HL-60 (cell line): ENCODE measurements around the gene PARN.

Source experiments
- DNase-seq, 2 experiments: peaks; one replicate each; pipeline ENCODE4 v3.0.0-alpha.2; 2010 to 2020; ENCODE audit warnings: low read depth in 1 of 2, low spot score in 1 of 2
- H3K27ac ChIP-seq: fragments of 250-450 bp; sonication (Bioruptor Pico); replicated peaks from 2 replicates; pipeline ENCODE4 v1.5.1; 2020; ENCODE audit warnings: mild to moderate bottlenecking, moderate library complexity
- H3K27me3 ChIP-seq: fragments of 250-450 bp; sonication (Bioruptor Pico); 2 replicates; pipeline ENCODE4 v1.5.1; 2021; ENCODE audit warnings: mild to moderate bottlenecking, moderate library complexity; ENCODE audit not compliant: insufficient read depth, poor library complexity, severe bottlenecking
- H3K4me3 ChIP-seq: replicated peaks from 2 replicates; pipeline ENCODE4 v1.5.1; 2011; ENCODE audit warnings: mild to moderate bottlenecking, control low read depth, low read length; ENCODE audit not compliant: insufficient read depth
- CTCF ChIP-seq: IDR thresholded peaks from one replicate; pipeline ENCODE4 v1.5.1; 2011; ENCODE audit warnings: low read length, control low read depth, inconsistent platforms; ENCODE audit not compliant: insufficient read depth
- GABPA ChIP-seq: IDR thresholded peaks from 2 replicates; pipeline ENCODE4 v1.6.1; 2012; ENCODE audit warnings: low read depth
- POLR2AphosphoS5 ChIP-seq: IDR thresholded peaks from 2 replicates; pipeline ENCODE4 v1.6.1; 2012; ENCODE audit warnings: low read depth
- REST ChIP-seq: IDR thresholded peaks from 2 replicates; pipeline ENCODE4 v1.6.1; 2012; ENCODE audit warnings: low read depth; ENCODE audit not compliant: insufficient replicate concordance
- SPI1 ChIP-seq: IDR thresholded peaks from 2 replicates; pipeline ENCODE4 v1.6.1; 2012; ENCODE audit warnings: low read depth, mild to moderate bottlenecking, borderline replicate concordance

Gene PARN

DNA sequence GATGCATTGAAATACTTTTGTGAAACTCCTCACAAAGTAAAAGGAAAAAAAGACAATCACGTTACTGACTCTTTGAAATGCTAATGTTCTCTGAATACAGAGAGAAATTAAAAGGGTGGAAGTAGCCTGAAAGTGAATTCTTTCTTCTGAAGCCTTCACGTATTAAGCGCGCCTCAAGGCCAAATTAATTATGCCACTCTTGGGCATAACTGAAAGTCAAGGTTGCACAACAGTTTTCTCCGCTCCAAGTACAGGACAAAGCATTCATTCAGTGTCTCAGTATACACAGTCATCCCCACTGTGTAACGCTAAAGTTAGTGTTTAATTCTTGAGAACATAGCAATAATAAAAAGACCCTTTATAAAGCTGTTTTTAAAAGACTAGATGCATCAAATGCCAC is 21.5 kb downstream of the PARN start:
- no peak for DNase-seq
- H3K4me3 ChIP-seq: no peak overlapping the region
- TF ChIP-seq POLR2AphosphoS5 (no peak), GABPA (no peak), CTCF (no peak), REST (no peak), SPI1 (no peak)
- H3K27me3 ChIP-seq: no peaks in the 10 kb centered on the region
- no peak overlapping the region for H3K27ac ChIP-seq

DNA sequence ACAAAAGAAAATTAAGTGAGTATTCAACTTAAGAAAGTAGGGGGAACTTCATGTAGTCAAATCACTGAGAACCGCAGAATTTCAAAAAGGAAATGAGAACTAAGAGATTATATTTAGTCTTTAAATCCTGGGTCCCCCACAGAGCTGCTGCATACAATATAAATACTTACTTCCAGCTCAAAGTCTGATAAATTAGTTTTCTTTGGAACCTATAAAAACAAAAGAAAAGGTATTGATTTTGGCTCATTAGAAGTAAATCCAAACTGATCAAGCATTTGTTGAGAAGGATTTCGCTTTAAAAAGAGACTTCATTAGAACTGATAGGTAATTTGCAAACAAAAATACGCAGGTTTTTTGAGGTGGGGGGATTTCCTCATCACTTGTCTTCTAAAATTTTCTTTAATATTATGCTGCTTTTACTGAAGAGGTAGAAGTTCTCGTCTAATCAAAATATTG is 21.9 kb downstream of the PARN start:
- Histone ChIP-seq H3K4me3 (no peak overlapping the region), H3K27ac (no peak overlapping the region), H3K27me3 (no peaks in the 10 kb centered on the region)
- no peak for DNase-seq
- TF ChIP-seq POLR2AphosphoS5 (no peak), REST (no peak), CTCF (no peak), SPI1 (no peak)

- H3K27me3 ChIP-seq: no peaks in the 10 kb centered on the region
- DNase-seq: no peak
- H3K27ac ChIP-seq: no peak overlapping the region
- TF ChIP-seq REST (no peak), CTCF (no peak), SPI1 (no peak), GABPA (no peak), POLR2AphosphoS5 (no peak)
- H3K4me3 ChIP-seq: no peak overlapping the region
Measured at GRCh38 chr16:14606102-14606501, 24.0 kb downstream of the PARN start.
